Measurements from ENCODE around the gene TLR5.

TLR5 gene

DNA sequence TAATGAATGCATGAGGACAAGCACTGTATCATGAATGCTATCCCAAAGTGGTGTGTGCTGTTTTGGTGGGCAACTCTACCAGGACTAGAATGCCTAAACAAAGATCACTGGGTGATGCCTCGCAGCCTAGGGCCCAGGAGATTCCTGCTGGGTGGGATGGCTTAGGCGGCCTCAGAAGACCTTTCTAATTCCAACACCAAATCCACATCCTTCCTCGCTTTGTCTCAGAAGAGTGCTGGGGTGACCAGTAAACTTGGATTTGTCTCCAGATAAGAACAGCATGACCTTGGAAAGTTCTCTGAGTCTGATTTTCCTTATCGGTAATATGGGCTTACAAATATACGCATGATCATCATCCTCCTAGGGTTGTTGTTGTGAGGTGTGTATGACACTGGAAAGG is 76.6 kb downstream of the TLR5 start:
- no peak for DNase-seq

DNA sequence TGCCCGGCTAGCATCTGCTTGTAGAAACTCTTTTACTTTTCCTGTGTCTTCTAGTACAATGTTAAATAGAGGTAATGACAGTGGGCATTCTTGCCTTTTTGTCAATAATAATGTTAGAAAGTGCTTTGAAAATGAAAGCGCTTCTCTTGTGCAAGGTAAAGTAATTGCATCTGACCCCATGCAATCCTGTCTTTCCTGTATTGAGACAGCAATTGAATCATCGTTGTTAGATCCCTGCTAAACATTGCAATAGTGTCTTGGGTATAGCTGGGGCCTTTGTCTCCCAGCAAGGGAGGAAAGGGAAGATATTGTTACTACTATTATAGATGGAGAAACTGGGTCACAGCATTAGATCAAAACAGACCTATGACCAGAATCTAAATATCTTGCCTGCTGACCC is 80.9 kb downstream of the TLR5 start:
- no peak for DNase-seq

DNA sequence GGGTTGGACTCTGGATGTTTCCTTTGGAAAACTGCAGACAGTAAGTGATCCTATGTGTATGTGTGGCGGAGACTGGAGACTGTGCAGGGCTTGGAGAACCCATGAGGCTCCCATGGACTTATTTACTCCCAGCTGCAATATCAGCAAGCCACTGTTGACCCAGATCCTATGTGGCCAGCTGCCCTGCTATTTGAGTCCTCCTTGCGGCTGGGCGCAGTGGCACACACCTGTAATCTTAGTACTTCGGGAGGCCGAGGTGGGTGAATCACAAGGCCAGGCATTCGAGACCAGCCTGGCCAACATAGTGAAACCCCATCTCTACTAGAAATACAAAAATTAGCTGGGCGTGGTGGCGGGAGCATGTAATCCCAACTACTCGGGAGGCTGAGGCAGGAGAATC is 83.5 kb downstream of the TLR5 start:
- DNase-seq: no peak
